Osteoblast (primary cell): ENCODE results near the gene NAMPT. TPM values are rescaled to one million over a fixed set of nuclear protein-coding genes. Genes with fewer than 3 reads are reported as not detected.
A peak's percentile ranks its signal among the peaks of the same experiment; 100 is the strongest.
"Not testable (repeated sequence)": the region's sequence is repeated elsewhere in the genome, so short reads cannot be mapped to it uniquely, and the experiment has no call there.

ENCODE experiments used
- DNase-seq: peaks from one replicate; pipeline ENCODE4 v3.0.0; 2011; ENCODE audit warnings: low spot score, mixed read lengths; ENCODE audit not compliant: insufficient read length; ENCODE audit errors: missing footprints
- H2AFZ ChIP-seq: 2 replicates; pipeline ENCODE4 v1.6.0; 2011; ENCODE audit warnings: mild to moderate bottlenecking, low read length
- H3K27ac ChIP-seq: 2 replicates; pipeline ENCODE4 v1.5.1; 2011; ENCODE audit warnings: mild to moderate bottlenecking, low read depth, low read length, moderate library complexity
- H3K27me3 ChIP-seq: 2 replicates; pipeline ENCODE4 v1.6.0; 2012; ENCODE audit warnings: mild to moderate bottlenecking, control low read depth, inconsistent platforms, low read length, moderate library complexity; ENCODE audit not compliant: insufficient read depth
- H3K36me3 ChIP-seq: 2 replicates; pipeline ENCODE4 v1.5.1; 2011; ENCODE audit warnings: mild to moderate bottlenecking, low read length, control low read depth, moderate library complexity; ENCODE audit not compliant: insufficient read depth
- H3K4me1 ChIP-seq: 2 replicates; pipeline ENCODE4 v1.5.1; 2011; ENCODE audit warnings: mild to moderate bottlenecking, low read length, control low read depth, moderate library complexity; ENCODE audit not compliant: insufficient read depth
- H3K4me2 ChIP-seq: 2 replicates; pipeline ENCODE4 v1.6.0; 2011; ENCODE audit warnings: mild to moderate bottlenecking, low read length; ENCODE audit not compliant: insufficient read depth
- H3K4me3 ChIP-seq: fragments of 200-600 bp; sonication (generic); 3 replicates; pipeline ENCODE4 v1.5.1; 2012; ENCODE audit warnings: mild to moderate bottlenecking, low read length, inconsistent platforms; ENCODE audit not compliant: insufficient read depth
- H3K79me2 ChIP-seq: 2 replicates; pipeline ENCODE4 v1.6.0; 2012; ENCODE audit warnings: mild to moderate bottlenecking, low read length, control low read depth, inconsistent platforms; ENCODE audit not compliant: insufficient read depth
- H3K9me3 ChIP-seq: 2 replicates; pipeline ENCODE4 v1.5.1; 2011; ENCODE audit warnings: low read depth, low read length, control low read depth
- H4K20me1 ChIP-seq: 2 replicates; pipeline ENCODE4 v1.6.0; 2012; ENCODE audit warnings: mild to moderate bottlenecking, low read length, control low read depth; ENCODE audit not compliant: insufficient read depth
- CTCF ChIP-seq: IDR thresholded peaks from 2 replicates; pipeline ENCODE4 v1.5.1; 2011; ENCODE audit warnings: mild to moderate bottlenecking, low read depth, low read length, moderate library complexity; ENCODE audit errors: extremely low read depth
- total RNA-seq: library from RNA; depleted of rRNA; stranded (reverse); fragments of >200 nt; gene quantifications from 2 replicates; pipeline ENCODE4 v1.2.3, GENCODE V29; 2012

NAMPT gene
- total RNA-seq, 1 donor = 55.0 TPM

DNA sequence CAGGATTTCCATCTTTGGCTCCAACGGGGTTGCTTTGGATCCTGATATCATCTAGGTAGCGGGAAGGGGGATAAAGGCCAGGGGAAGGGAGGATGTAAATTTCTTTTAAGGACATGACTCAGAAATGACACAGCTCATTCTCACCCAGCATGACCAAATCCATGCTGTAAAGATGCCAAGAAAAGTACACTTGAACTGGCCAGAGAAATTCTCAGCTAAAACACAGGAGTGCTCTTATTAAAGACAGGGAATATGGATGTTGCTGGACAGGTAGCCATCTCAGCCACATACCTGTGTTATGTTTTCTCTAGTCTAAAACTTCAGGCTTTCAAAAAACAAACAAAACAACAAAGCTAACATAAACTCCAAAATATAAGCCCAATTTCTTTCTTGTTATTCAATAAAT is 68.3 kb downstream of the NAMPT start:
- H2AFZ ChIP-seq = peak overlapping the region; percentile 34
- no peak overlapping the region for H3K4me3 ChIP-seq
- peak; percentile 84 for DNase-seq

GRCh38 chr7:106215868-106216516 is 68.8 kb downstream of the NAMPT start:
- DNase-seq = no peak
- no peak for TF ChIP-seq CTCF
- Histone ChIP-seq H3K36me3 (no peaks in the 10 kb centered on the region), H3K4me1 (peaks cover 17% of the 10 kb centered on the region), H3K4me2 (peak overlapping the region; percentile 72), H2AFZ (peak overlapping the region; percentile 34), H3K4me3 (no peak overlapping the region), H4K20me1 (no peaks in the 10 kb centered on the region), H3K79me2 (no peaks in the 10 kb centered on the region), H3K27ac (peak overlapping the region; percentile 52), H3K9me3 (no peaks in the 10 kb centered on the region), H3K27me3 (no peaks in the 10 kb centered on the region)

More for the DNA sequence above, 68.3 kb downstream of the NAMPT start:
- Histone ChIP-seq H4K20me1 (no peaks in the 10 kb centered on the region), H3K79me2 (no peaks in the 10 kb centered on the region), H3K9me3 (no peaks in the 10 kb centered on the region), H3K36me3 (no peaks in the 10 kb centered on the region), H3K27me3 (no peaks in the 10 kb centered on the region), H3K27ac (peak overlapping the region; percentile 52), H3K4me1 (peaks cover 17% of the 10 kb centered on the region), H3K4me2 (peak overlapping the region; percentile 72)
- TF ChIP-seq CTCF = no peak

DNA sequence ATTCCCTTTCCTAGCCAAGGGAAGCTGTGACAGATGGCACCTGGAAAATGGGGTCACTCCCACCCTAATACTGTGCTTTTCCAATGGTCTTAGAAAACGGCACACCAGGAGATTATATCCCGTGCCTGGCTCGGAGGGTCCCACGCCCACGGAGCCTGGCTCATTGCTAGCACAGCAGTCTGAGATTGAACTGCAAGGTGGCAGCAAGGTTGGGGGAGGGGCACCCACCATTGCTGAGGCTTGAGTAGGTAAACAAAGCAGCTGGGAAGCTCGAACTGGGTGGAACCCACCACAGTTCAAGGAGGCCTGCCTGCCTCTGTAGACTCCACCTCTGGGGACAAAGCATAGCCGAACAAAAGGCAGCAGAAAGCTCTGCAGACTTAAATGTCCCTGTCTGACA is 75.8 kb downstream of the NAMPT start:
- not testable (repeated sequence) for DNase-seq, H2AFZ ChIP-seq, H3K27me3 ChIP-seq, H3K4me1 ChIP-seq, H4K20me1 ChIP-seq, H3K79me2 ChIP-seq, H3K9me3 ChIP-seq, H3K4me2 ChIP-seq, H3K4me3 ChIP-seq, H3K27ac ChIP-seq, H3K36me3 ChIP-seq

- TF ChIP-seq CTCF = no peak
- peak; percentile 35 for DNase-seq
- Histone ChIP-seq H3K36me3 (no peaks in the 10 kb centered on the region), H3K4me1 (no peaks in the 10 kb centered on the region), H4K20me1 (no peaks in the 10 kb centered on the region), H3K4me2 (no peak overlapping the region), H3K9me3 (no peaks in the 10 kb centered on the region), H3K4me3 (no peak overlapping the region), H3K27me3 (no peaks in the 10 kb centered on the region), H3K79me2 (no peaks in the 10 kb centered on the region), H2AFZ (no peak overlapping the region), H3K27ac (no peak overlapping the region)
Measured at GRCh38 chr7:106206826-106207541, 77.8 kb downstream of the NAMPT start.
